C4-2B (cell line): ENCODE results near the gene RUFY1.

Experiments
- ZFX ChIP-seq: fragments of 450-650 bp; IDR thresholded peaks from 2 replicates; pipeline ENCODE4 v1.6.1; 2017
- TF ChIP-seq, protein P1 (sequence below): fragments of 450-650 bp; conservative IDR thresholded peaks from 2 replicates; pipeline ENCODE4 v1.5.1; 2017; ENCODE audit warnings: mild to moderate bottlenecking

DNA sequence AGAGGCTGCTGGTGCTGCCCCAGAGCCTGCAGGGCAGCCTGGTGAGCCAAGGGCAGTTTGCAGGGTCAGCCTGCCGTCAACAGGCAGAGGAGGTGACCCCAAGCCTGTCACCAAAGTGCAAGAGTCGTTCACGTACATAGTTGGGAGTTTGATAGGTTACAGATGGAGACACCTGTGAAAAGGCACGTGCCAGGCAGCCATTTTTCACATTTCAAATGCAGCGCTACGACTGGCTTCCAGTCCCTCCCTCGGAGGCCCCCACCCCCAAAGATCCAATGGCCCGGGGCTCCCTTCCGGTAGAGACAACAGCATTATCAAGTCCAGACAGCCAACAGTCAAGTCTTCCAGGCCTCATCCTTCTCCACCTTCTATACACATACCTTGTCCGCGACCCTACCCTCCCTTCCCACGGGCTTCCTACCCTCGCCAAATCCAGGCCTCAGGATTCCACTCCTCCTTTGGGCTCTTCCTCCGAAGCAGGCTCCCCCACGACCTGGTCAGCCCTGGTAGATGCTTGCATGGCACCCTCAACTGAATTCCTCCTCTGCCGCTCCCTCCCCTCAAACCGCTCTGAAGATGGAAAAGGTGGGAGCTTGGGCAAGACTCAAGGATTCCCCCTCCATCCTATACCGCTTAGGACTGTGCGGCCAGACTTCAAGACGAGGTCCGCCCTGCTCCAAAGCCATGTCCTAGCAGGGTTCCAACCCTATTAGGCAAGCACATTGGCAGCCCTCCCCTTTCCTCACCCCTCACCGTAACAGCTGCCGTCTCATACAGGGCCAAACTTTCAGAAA lies 60.0 kb downstream of the RUFY1 start:
- TF ChIP-seq, protein P1, sequence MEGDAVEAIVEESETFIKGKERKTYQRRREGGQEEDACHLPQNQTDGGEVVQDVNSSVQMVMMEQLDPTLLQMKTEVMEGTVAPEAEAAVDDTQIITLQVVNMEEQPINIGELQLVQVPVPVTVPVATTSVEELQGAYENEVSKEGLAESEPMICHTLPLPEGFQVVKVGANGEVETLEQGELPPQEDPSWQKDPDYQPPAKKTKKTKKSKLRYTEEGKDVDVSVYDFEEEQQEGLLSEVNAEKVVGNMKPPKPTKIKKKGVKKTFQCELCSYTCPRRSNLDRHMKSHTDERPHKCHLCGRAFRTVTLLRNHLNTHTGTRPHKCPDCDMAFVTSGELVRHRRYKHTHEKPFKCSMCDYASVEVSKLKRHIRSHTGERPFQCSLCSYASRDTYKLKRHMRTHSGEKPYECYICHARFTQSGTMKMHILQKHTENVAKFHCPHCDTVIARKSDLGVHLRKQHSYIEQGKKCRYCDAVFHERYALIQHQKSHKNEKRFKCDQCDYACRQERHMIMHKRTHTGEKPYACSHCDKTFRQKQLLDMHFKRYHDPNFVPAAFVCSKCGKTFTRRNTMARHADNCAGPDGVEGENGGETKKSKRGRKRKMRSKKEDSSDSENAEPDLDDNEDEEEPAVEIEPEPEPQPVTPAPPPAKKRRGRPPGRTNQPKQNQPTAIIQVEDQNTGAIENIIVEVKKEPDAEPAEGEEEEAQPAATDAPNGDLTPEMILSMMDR = no peak
- TF ChIP-seq ZFX = no peak
